Occipital lobe (tissue), 2 donors: ENCODE results near the gene NUP93. TPM values are rescaled to one million over a fixed set of nuclear protein-coding genes. Genes with fewer than 3 reads are reported as not detected.
"Not testable (repeated sequence)": the region's sequence is repeated elsewhere in the genome, so short reads cannot be mapped to it uniquely, and the experiment has no call there.

Source experiments
- DNase-seq: peaks from one replicate; lab custom pipeline; 2025; lab: John Stamatoyannopoulos, UW
- total RNA-seq: library from RNA; depleted of rRNA; stranded (reverse); fragments of >200 nt; gene quantifications from one replicate; pipeline ENCODE4 v1.2.3, GENCODE V29; 2014

The NUP93 gene
- total RNA-seq, 1 donor from 2014 or later: 207 TPM

GRCh38 chr16:56868175-56868574 lies 138.2 kb downstream of the NUP93 start:
- DNase-seq: no peak

- DNase-seq: not testable (repeated sequence)
Measured at GRCh38 chr16:56868766-56869165, 138.8 kb downstream of the NUP93 start.

- DNase-seq: no peak
Measured at GRCh38 chr16:56869513-56870275, 139.8 kb downstream of the NUP93 start.

- no peak for DNase-seq
Measured at GRCh38 chr16:56870276-56870888, 140.5 kb downstream of the NUP93 start.

- no peak for DNase-seq
Measured at GRCh38 chr16:56871172-56871593, 141.3 kb downstream of the NUP93 start.

GRCh38 chr16:56872863-56873391 lies 143.0 kb downstream of the NUP93 start:
- no peak for DNase-seq

- DNase-seq: no peak
Measured at GRCh38 chr16:56874800-56875199, 144.9 kb downstream of the NUP93 start.

DNA sequence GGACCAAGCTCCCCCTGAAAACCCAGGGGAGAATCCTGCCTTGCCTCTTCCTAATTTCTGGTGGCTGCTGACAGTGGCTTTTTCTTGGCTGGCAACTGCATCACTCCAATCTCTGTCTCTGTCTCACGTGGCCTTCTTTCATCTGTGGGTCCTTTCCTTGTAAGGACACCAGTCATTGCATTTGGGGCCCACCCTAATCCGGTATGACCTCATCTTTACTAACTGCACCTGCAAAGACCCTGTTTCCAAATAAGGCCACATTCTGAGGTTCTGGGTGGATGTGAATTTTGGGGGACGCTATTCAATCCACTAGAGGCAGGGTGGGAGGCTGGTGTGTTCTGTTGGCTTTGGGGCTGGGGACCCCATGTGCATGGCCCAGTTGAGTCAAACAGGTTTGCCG lies 146.1 kb downstream of the NUP93 start:
- DNase-seq: no peak

DNA sequence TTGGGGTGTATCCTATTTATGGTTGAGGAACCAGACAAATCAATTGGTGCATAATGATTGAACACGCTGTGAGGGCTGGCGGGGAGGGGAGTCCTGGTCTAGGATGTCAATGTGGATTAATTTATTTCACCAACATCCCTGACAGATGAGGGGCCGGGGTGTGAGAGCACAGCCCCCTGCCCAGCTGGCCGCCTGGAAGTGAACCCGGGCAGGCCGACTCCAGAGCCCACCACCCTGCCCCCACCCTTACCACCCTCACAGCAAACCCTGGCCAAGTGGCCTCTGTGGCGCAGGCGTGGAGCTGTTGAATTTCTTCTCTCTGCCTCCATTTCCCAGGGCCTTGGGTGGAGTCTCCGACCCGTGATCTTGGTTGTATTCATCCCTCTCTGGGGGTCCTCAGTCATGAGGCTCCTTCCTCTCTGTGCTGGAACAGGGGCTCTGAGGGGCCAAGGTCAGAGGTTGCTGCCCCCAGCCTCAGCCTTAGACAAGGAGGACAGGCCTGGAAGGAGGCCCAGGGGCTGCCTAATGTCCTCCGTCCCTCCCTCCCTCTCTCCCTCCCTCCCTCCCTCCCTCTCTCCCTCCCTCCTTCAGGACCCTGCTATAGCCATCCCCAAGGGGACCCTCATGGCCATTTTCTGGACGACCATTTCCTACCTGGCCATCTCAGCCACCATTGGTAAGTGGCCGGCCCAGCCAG lies 147.7 kb downstream of the NUP93 start:
- no peak for DNase-seq

- no peak for DNase-seq
Measured at GRCh38 chr16:56878282-56878854, 148.4 kb downstream of the NUP93 start.

DNA sequence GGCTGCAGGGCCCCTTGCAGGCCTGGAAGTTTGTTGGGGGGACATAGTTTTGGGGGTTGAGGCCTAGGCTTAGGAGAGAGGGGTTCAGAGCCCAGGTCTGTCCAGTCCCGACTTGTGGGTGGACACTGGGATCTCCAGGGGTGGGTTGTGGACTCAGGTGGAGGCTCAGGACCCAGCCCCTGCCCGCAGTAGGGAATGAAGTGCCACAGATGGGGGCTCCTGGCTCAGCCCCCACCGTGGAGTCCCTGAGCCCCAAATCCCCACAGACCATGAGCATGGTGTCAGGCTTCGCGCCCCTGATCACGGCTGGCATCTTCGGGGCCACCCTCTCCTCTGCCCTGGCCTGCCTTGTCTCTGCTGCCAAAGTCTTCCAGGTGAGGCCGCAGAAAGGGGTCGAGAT lies 149.3 kb downstream of the NUP93 start:
- no peak for DNase-seq

GRCh38 chr16:56880176-56880575 lies 150.2 kb downstream of the NUP93 start:
- no peak for DNase-seq

DNA sequence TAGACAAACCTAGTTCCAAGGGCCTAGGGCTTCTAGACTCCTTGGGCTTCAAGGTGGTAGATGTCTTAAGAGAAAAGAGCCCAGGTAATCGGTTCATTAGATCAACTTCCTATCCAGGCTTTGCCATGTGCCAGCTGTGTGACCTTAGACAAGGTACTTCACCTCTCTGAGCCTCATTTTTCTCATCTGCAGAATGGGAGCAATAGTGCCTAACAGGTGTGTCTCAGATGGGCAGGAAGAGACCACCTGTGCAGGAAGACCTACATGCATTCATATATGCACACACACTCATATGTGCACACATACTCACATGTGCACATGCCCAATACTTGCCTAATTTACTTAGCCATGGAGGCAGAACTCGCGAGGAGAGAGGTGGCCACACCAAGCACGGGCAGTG lies 150.8 kb downstream of the NUP93 start:
- no peak for DNase-seq

GRCh38 chr16:56882077-56882800 lies 152.3 kb downstream of the NUP93 start:
- DNase-seq: no peak

DNA sequence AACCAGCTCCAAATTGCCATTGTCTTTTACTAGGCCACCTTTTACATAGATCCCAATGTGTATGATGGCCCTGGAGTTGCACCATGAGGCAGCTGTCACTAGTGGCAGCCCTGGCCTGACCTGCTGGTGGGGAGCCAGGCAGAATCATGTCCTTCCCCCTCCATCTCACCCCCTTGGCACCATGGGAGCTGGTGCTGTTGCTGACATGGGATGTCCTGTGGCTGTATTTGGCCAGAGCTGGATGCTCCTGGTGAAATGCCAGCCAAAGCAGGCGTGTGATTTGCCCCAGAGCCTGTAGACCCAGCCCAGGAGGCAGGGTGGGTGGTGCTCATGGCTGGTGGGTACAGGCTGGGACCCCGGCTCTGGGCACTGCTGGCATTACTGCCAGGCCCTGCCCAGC lies 153.7 kb downstream of the NUP93 start:
- DNase-seq: no peak

- DNase-seq: no peak
Measured at GRCh38 chr16:56884026-56884582, 154.2 kb downstream of the NUP93 start.

- not testable (repeated sequence) for DNase-seq
Measured at GRCh38 chr16:56884929-56885328, 155.0 kb downstream of the NUP93 start.

- DNase-seq: no peak
Measured at GRCh38 chr16:56885446-56886162, 155.7 kb downstream of the NUP93 start.

GRCh38 chr16:56886296-56886695 lies 156.4 kb downstream of the NUP93 start:
- no peak for DNase-seq

DNA sequence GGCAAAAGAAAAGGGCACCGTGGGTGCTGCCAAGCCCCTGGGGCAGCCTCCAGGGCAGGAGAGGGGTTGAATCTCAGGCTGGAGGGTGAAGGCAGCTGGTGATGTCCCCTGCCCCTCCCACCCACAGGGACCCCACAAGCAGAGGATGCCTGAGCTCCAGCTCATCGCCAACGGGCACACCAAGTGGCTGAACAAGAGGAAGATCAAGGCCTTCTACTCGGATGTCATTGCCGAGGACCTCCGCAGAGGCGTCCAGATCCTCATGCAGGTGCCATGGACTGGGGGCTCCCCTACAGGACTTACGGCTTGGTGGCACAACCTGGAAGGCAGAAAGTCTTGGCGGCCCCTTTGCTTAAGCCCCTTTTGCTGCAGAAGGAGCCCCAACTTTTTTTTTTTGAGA lies 156.9 kb downstream of the NUP93 start:
- no peak for DNase-seq
